HepG2 (cell line): ENCODE results near the gene RPS19BP1. TPM values are rescaled to one million over a fixed set of nuclear protein-coding genes. Genes with fewer than 3 reads are reported as not detected.

Experiments
- CBX2 ChIP-seq, 2 experiments: fragments of 200-600 bp in 1 of 2; sonication (generic); formaldehyde crosslinking in 1 of 2; IDR thresholded peaks; 2 replicates each; pipeline versions ENCODE4 v1.7.0 to v1.8.1; 2018 to 2022; ENCODE audit warnings: low read depth in 2 of 2, low read length in 1 of 2, mild to moderate bottlenecking in 1 of 2, missing genetic modification reagents in 1 of 2
- DMTF1 ChIP-seq: sonication (generic); formaldehyde crosslinking; IDR thresholded peaks from 2 replicates; pipeline ENCODE4 v1.4.0; 2020; ENCODE audit warnings: mild to moderate bottlenecking, missing genetic modification reagents
- HNRNPUL1 ChIP-seq: fragments of 200-400 bp; formaldehyde crosslinking; IDR thresholded peaks from 2 replicates; pipeline ENCODE4 v1.6.1; 2017; ENCODE audit warnings: low read depth, mild to moderate bottlenecking, low read length, moderate library complexity
- IRF2 ChIP-seq: IDR thresholded peaks from 2 replicates; pipeline ENCODE4 v1.6.1; 2018; ENCODE audit warnings: missing genetic modification reagents, missing compliant biosample characterization
- LCORL ChIP-seq, 2 experiments: fragments of 450-650 bp in 1 of 2; sonication (generic) in 1 of 2; formaldehyde crosslinking in 1 of 2; IDR thresholded peaks; 2 replicates each; pipeline versions ENCODE4 v1.5.0 to v1.6.1; 2017 to 2020; ENCODE audit warnings: antibody characterized with exemption in 1 of 2, missing genetic modification reagents in 1 of 2
- NAIF1 ChIP-seq: sonication (generic); formaldehyde crosslinking; IDR thresholded peaks from 2 replicates; pipeline ENCODE4 v1.5.0; 2020; ENCODE audit warnings: mild to moderate bottlenecking, missing genetic modification reagents, borderline replicate concordance
- NFATC3 ChIP-seq: sonication (generic); formaldehyde crosslinking; IDR thresholded peaks from 2 replicates; pipeline ENCODE4 v1.5.1; 2020; ENCODE audit warnings: mild to moderate bottlenecking, missing genetic modification reagents
- TIGD3 ChIP-seq: sonication (generic); formaldehyde crosslinking; IDR thresholded peaks from 2 replicates; pipeline ENCODE4 v1.5.1; 2020; ENCODE audit warnings: mild to moderate bottlenecking, missing genetic modification reagents, borderline replicate concordance
- ZNF318 ChIP-seq: sonication (generic); formaldehyde crosslinking; IDR thresholded peaks from 2 replicates; pipeline ENCODE4 v1.4.0; 2020; ENCODE audit warnings: mild to moderate bottlenecking, missing genetic modification reagents
- ZNF574 ChIP-seq: sonication (generic); formaldehyde crosslinking; IDR thresholded peaks from 2 replicates; pipeline ENCODE4 v1.4.0; 2020; ENCODE audit warnings: missing genetic modification reagents
- polyA plus RNA-seq, 8 experiments: library from polyadenylated mRNA; depleted of rRNA in 3 of 8; stranded (reverse) in 7 of 8; unstranded in 1 of 8; fragments of >200 nt; fragmentation: Illumina TruSeq in 4 of 8; extraction: Trizol in 4 of 8; gene quantifications; 2 replicates each; pipeline versions ENCODE4 v1.2.1 to v1.2.3, GENCODE V29; 2011 to 2016; ENCODE audit warnings: low read depth in 4 of 8, missing spikeins in 1 of 8, mixed read lengths in 1 of 8; ENCODE audit not compliant: insufficient read depth in 1 of 8
- total RNA-seq, 5 experiments: library from RNA; depleted of rRNA; stranded (reverse); fragments of >200 nt; fragmentation: Illumina TruSeq; extraction: Trizol; gene quantifications; 2 replicates each; pipeline ENCODE4 v1.2.3, GENCODE V29; 2016; ENCODE audit warnings: low read depth in 1 of 5

RPS19BP1 gene
- total and polyA plus RNA-seq, 2 of the 13 experiments (the other 11 are each of a cell fraction or from before 2014, with no cell fraction given) = 44.3 to 81.3 TPM

GRCh38 chr22:39534591-39535356 lies 2.2 kb upstream of the RPS19BP1 start (continued):
- TF ChIP-seq HNRNPUL1 (no peak), CBX2 (IDR thresholded peaks at IDR 0.05; ENCODE audit: low read depth, low read length) (no peak), CBX2 (CRISPR knock-in tag; IDR thresholded peaks at IDR 0.05; ENCODE audit: low read depth) (no peak), LCORL (IDR thresholded peaks at IDR 0.05) (no peak), LCORL (CRISPR knock-in tag; IDR thresholded peaks at IDR 0.05) (peak; percentile 39; the same call in 1 of the 2 replicates), TIGD3 (CRISPR knock-in tag) (no peak), NAIF1 (CRISPR knock-in tag) (no peak), NFATC3 (CRISPR knock-in tag) (no peak), ZNF318 (CRISPR knock-in tag) (no peak), DMTF1 (CRISPR knock-in tag) (no peak), ZNF574 (CRISPR knock-in tag) (no peak), IRF2 (CRISPR knock-in tag) (peak; percentile 61; the same call in 1 of the 2 replicates)
